GM10248 (cell line): ENCODE results near the gene ZNF777.

Source experiments
- CTCF ChIA-PET: fragments of 300-600 bp; sonication (Branson Sonifier 250); formaldehyde crosslinking; extraction: SDS; loops from one replicate; lab custom pipeline; 2021; ENCODE audit warnings: antibody characterized with exemption; lab: Yijun Ruan, JAX
- POLR2A ChIA-PET: fragments of 350-650 bp; sonication (Branson Sonifier 250); formaldehyde crosslinking; extraction: SDS; loops from one replicate; lab custom pipeline; 2020; ENCODE audit warnings: antibody characterized with exemption; lab: Yijun Ruan, JAX
- DNase-seq: peaks from one replicate; pipeline ENCODE4 v3.0.0; 2012; ENCODE audit errors: extremely low spot score
- CTCF ChIP-seq: IDR thresholded peaks from 2 replicates; pipeline ENCODE4 v1.5.1; 2012; ENCODE audit warnings: mild to moderate bottlenecking, low read depth; ENCODE audit errors: extremely low read depth, missing control alignments, control extremely low read depth

The ZNF777 gene

GRCh38 chr7:149478754-149479153 is 17.9 kb upstream of the ZNF777 start:
- ChIA-PET CTCF (interaction anchor here (0.9 to 2.3 kb wide), 2 partner anchors 13 to 17 kb away, joined by 3 to 7 read pairs; no protein-coding TSS in a partner anchor), POLR2A (no interaction called here)
- no peak for DNase-seq
- TF ChIP-seq CTCF, result no peak

GRCh38 chr7:149477494-149478443 is 16.9 kb upstream of the ZNF777 start:
- TF ChIP-seq CTCF, result no peak
- no peak for DNase-seq
- ChIA-PET POLR2A (no interaction called here), CTCF (interaction anchor here (0.9 to 1.3 kb wide), 2 partner anchors 12 to 55 kb away, joined by 3 to 4 read pairs; no protein-coding TSS in a partner anchor)

- POLR2A ChIA-PET, result no interaction called here
- DNase-seq, result no peak
- TF ChIP-seq CTCF, result no peak
- CTCF ChIA-PET, result interaction anchor here (1.3 kb wide), 1 partner anchor 54 kb away, joined by 4 read pairs; no protein-coding TSS in a partner anchor
These were observed 15.9 kb upstream of the ZNF777 start for GRCh38 chr7:149476791-149477190.

GRCh38 chr7:149475121-149476045 is 14.5 kb upstream of the ZNF777 start:
- DNase-seq, result no peak
- POLR2A ChIA-PET, result no interaction called here
- TF ChIP-seq CTCF, result no peak
- CTCF ChIA-PET, result interaction anchor here (0.7 to 1.6 kb wide), 3 partner anchors 17 to 280 kb away, joined by 3 to 4 read pairs (median 4); partner anchors contain the start of gene ZNF282

GRCh38 chr7:149474309-149475120 is 13.7 kb upstream of the ZNF777 start:
- DNase-seq, result no peak
- ChIA-PET POLR2A (no interaction called here), CTCF (interaction anchor here (1.2 to 1.6 kb wide), 2 partner anchors 14 to 16 kb away, joined by 3 to 4 read pairs; no protein-coding TSS in a partner anchor)
- TF ChIP-seq CTCF, result no peak
